Hepatocyte (in vitro differentiated cells): ENCODE measurements around the gene HES7. TPM values are rescaled to one million over a fixed set of nuclear protein-coding genes. Genes with fewer than 3 reads are reported as not detected.
A peak's percentile ranks its signal among the peaks of the same experiment; 100 is the strongest.
"Not testable (repeated sequence)": the region's sequence is repeated elsewhere in the genome, so short reads cannot be mapped to it uniquely, and the experiment has no call there.

ENCODE experiments used
- DNase-seq: peaks from one replicate; pipeline ENCODE4 v3.0.0-alpha.2; 2016; ENCODE audit warnings: low spot score
- H2AFZ ChIP-seq: fragments of 200-600 bp; sonication (generic); 2 replicates; pipeline ENCODE4 v1.6.0; 2016; ENCODE audit warnings: antibody characterized with exemption, mild to moderate bottlenecking
- H3K27ac ChIP-seq: fragments of 200-600 bp; sonication (generic); 2 replicates; pipeline ENCODE4 v1.5.1; 2016; ENCODE audit warnings: mild to moderate bottlenecking
- H3K27me3 ChIP-seq: fragments of 200-600 bp; sonication (generic); 2 replicates; pipeline ENCODE4 v1.6.1; 2016
- H3K36me3 ChIP-seq: fragments of 200-600 bp; sonication (generic); replicated peaks from 2 replicates; pipeline ENCODE4 v1.5.1; 2016; ENCODE audit warnings: low read depth; ENCODE audit not compliant: insufficient read depth
- H3K4me1 ChIP-seq: fragments of 200-600 bp; sonication (generic); 2 replicates; pipeline ENCODE4 v1.5.1; 2016; ENCODE audit warnings: mild to moderate bottlenecking, moderate library complexity; ENCODE audit not compliant: insufficient read depth
- H3K4me2 ChIP-seq: fragments of 200-600 bp; sonication (generic); 2 replicates; pipeline ENCODE4 v1.6.0; 2016
- H3K4me3 ChIP-seq: fragments of 200-600 bp; sonication (generic); 2 replicates; pipeline ENCODE4 v1.5.1; 2016; ENCODE audit warnings: mild to moderate bottlenecking
- H3K79me2 ChIP-seq: fragments of 200-600 bp; sonication (generic); 2 replicates; pipeline ENCODE4 v1.6.0; 2017; ENCODE audit warnings: mild to moderate bottlenecking
- H3K9me2 ChIP-seq: fragments of 200-600 bp; sonication (generic); replicated peaks from 2 replicates; pipeline ENCODE4 v1.6.0; 2017; ENCODE audit warnings: mild to moderate bottlenecking; ENCODE audit not compliant: insufficient read depth
- H3K9me3 ChIP-seq: fragments of 200-600 bp; sonication (generic); 2 replicates; pipeline ENCODE4 v1.5.1; 2016; ENCODE audit warnings: low read depth, mild to moderate bottlenecking
- H4K20me1 ChIP-seq: fragments of 200-600 bp; sonication (generic); 2 replicates; pipeline ENCODE4 v1.6.0; 2016; ENCODE audit warnings: mild to moderate bottlenecking; ENCODE audit not compliant: insufficient read depth, poor library complexity, severe bottlenecking
- EZH2 ChIP-seq: fragments of 200-600 bp; sonication (generic); IDR thresholded peaks from 2 replicates; pipeline ENCODE4 v1.6.1; 2016; ENCODE audit warnings: antibody characterized with exemption, mild to moderate bottlenecking, borderline replicate concordance
- EZH2phosphoT487 ChIP-seq: fragments of 200-600 bp; sonication (generic); IDR thresholded peaks from one replicate; pipeline ENCODE4 v1.6.1; 2018; ENCODE audit warnings: antibody characterized with exemption, mild to moderate bottlenecking, low read depth, moderate library complexity; ENCODE audit not compliant: unreplicated experiment, severe bottlenecking
- WGBS: methylation state at CpG from one replicate; pipeline ENCODE4 v1.1.6; 2016; ENCODE audit warnings: low lambda C conversion rate; ENCODE audit errors: missing lambda C conversion rate; 5-methylcytosine and 5-hydroxymethylcytosine counted together
- polyA plus RNA-seq: library from polyadenylated mRNA; unstranded; fragments of >200 nt; fragmentation: Nextera tagmentation; extraction: Ambion mirVana; gene quantifications from 2 replicates; pipeline ENCODE4 v1.2.1, GENCODE V29; 2016
- total RNA-seq: library from RNA; depleted of rRNA; stranded (reverse); fragments of >200 nt; gene quantifications from 2 replicates; pipeline ENCODE4 v1.2.3, GENCODE V29; 2014
- TF ChIP-seq, protein P1 (sequence below): fragments of 200-600 bp; sonication (generic); IDR thresholded peaks from 2 replicates; pipeline ENCODE4 v1.5.1; 2016; ENCODE audit warnings: antibody characterized with exemption, mild to moderate bottlenecking; ENCODE audit not compliant: poor library complexity

HES7 gene
- total and polyA plus RNA-seq, 2 experiments from 2014 or later = not detected

DNA sequence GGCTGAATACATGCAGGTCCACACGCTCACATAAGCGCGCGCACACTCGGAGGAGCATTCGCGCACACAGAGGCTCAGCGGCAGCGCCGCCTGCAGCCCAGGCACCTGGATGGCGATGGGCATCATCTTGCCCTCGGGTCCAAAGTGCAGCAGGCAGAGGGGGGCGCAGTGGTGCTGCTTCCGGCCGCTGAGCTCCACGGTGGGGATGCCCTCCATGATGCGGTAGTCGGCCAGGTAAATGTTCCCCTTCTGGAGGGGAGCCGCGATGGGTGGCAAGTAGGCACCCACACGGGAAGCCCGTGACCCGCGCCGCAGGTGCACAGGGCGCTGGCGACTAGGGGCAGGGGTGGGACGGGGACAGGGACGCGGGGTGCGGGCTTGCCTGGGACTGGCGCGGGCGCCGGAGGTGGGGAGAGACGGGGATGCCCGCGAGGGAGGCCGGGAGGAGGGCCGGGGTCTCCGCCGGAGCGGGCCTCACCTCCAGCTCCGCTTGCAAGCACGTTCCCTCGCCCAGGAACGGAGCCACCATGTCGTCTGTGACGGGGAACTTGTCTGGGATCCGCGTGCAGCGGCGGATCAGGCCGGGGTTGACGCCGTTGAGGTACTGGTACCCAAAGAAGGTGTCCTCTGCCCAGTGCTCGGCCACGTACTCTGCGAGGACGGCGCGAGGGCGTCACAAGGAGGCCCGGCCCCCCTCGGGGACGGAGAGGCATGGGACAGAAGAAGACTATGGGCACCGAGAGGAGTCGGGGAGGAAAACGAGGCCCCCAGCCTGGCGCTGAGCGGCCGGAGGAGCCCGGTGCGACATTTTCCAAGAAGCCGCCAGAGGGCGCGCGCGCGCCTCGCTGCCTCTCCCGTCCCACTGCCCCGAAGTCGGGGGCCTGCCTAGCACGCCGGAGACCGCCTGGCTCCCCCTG, 44.4 kb downstream of the HES7 start:
- no peaks in the 10 kb centered on the region for H3K79me2 ChIP-seq
- H3K27ac ChIP-seq = peak overlapping the region; percentile 48
- peaks cover 16% of the 10 kb centered on the region for H3K27me3 ChIP-seq
- no peaks in the 10 kb centered on the region for H3K36me3 ChIP-seq
- WGBS = 2% methylated on average over 54 of the region's 87 CpGs
- H3K4me2 ChIP-seq = peak overlapping the region; percentile 97
- H3K4me3 ChIP-seq = peak overlapping the region; percentile 50
- H2AFZ ChIP-seq = peak overlapping the region; percentile 84
- TF ChIP-seq, protein P1, sequence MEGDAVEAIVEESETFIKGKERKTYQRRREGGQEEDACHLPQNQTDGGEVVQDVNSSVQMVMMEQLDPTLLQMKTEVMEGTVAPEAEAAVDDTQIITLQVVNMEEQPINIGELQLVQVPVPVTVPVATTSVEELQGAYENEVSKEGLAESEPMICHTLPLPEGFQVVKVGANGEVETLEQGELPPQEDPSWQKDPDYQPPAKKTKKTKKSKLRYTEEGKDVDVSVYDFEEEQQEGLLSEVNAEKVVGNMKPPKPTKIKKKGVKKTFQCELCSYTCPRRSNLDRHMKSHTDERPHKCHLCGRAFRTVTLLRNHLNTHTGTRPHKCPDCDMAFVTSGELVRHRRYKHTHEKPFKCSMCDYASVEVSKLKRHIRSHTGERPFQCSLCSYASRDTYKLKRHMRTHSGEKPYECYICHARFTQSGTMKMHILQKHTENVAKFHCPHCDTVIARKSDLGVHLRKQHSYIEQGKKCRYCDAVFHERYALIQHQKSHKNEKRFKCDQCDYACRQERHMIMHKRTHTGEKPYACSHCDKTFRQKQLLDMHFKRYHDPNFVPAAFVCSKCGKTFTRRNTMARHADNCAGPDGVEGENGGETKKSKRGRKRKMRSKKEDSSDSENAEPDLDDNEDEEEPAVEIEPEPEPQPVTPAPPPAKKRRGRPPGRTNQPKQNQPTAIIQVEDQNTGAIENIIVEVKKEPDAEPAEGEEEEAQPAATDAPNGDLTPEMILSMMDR = peak; percentile 88
- no peak for TF ChIP-seq EZH2
- peak; percentile 87 for DNase-seq
- no peaks in the 10 kb centered on the region for H4K20me1 ChIP-seq
- no peaks in the 10 kb centered on the region for H3K9me3 ChIP-seq
- H3K9me2 ChIP-seq = no peaks in the 10 kb centered on the region
- H3K4me1 ChIP-seq = peaks cover 5% of the 10 kb centered on the region

DNA sequence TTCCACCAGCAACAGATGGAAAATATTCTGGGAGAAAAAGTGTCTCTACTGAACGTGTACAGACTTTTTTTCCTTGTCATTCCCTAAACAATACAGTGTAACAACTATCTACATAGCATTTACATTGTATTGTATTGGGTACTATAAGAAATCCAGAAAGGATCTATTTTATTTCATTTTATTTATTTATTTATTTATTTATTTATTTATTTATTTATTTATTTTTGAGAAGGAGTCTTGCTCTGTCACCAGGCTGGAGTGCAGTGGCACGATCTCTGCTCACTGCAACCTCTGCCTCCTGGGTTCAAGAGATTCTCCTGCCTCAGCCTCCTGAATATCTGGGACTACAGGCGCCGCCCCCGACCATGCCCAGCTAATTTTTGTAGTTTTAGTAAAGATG, 46.0 kb downstream of the HES7 start:
- not testable (repeated sequence) for H3K27ac ChIP-seq, H3K4me2 ChIP-seq, H3K9me3 ChIP-seq, H3K36me3 ChIP-seq, DNase-seq, H3K4me3 ChIP-seq, H4K20me1 ChIP-seq, H3K79me2 ChIP-seq, H3K9me2 ChIP-seq, H2AFZ ChIP-seq
- 89% methylated on average over 5 of the region's 5 CpGs for WGBS
- Histone ChIP-seq H3K4me1 (peaks cover 11% of the 10 kb centered on the region), H3K27me3 (peaks cover 32% of the 10 kb centered on the region)

GRCh38 chr17:8076502-8077266, 47.2 kb downstream of the HES7 start:
- H3K9me2 ChIP-seq = no peaks in the 10 kb centered on the region
- no peaks in the 10 kb centered on the region for H4K20me1 ChIP-seq
- H2AFZ ChIP-seq = no peak overlapping the region
- peaks cover 44% of the 10 kb centered on the region for H3K27me3 ChIP-seq
- no peak overlapping the region for H3K27ac ChIP-seq
- TF ChIP-seq, protein P1 = no peak
- TF ChIP-seq EZH2 (no peak), EZH2phosphoT487 (no peak)
- no peaks in the 10 kb centered on the region for H3K36me3 ChIP-seq
- H3K4me2 ChIP-seq = no peak overlapping the region
- H3K79me2 ChIP-seq = no peaks in the 10 kb centered on the region
- peaks cover 20% of the 10 kb centered on the region for H3K4me1 ChIP-seq
- no peak for DNase-seq
- 93% methylated on average over 13 of the region's 13 CpGs for WGBS
- no peaks in the 10 kb centered on the region for H3K9me3 ChIP-seq
- H3K4me3 ChIP-seq = no peak overlapping the region
